DND-41 (cell line): ENCODE data around the gene SYNE1.

Source experiments
- EZH2 ChIP-seq: IDR thresholded peaks from 3 replicates; pipeline ENCODE4 v1.6.1; 2012; ENCODE audit warnings: borderline replicate concordance, low read depth, mild to moderate bottlenecking, moderate library complexity, low read length, inconsistent platforms; ENCODE audit not compliant: severe bottlenecking
- TF ChIP-seq, protein P1 (sequence below): IDR thresholded peaks from 2 replicates; pipeline ENCODE4 v1.5.1; 2012; ENCODE audit warnings: borderline replicate concordance, low read length, moderate library complexity, mild to moderate bottlenecking; ENCODE audit not compliant: poor library complexity, severe bottlenecking; ENCODE audit errors: extremely low read depth

GRCh38 chr6:152147269-152147668, 489.9 kb downstream of the SYNE1 start:
- TF ChIP-seq, protein P1, sequence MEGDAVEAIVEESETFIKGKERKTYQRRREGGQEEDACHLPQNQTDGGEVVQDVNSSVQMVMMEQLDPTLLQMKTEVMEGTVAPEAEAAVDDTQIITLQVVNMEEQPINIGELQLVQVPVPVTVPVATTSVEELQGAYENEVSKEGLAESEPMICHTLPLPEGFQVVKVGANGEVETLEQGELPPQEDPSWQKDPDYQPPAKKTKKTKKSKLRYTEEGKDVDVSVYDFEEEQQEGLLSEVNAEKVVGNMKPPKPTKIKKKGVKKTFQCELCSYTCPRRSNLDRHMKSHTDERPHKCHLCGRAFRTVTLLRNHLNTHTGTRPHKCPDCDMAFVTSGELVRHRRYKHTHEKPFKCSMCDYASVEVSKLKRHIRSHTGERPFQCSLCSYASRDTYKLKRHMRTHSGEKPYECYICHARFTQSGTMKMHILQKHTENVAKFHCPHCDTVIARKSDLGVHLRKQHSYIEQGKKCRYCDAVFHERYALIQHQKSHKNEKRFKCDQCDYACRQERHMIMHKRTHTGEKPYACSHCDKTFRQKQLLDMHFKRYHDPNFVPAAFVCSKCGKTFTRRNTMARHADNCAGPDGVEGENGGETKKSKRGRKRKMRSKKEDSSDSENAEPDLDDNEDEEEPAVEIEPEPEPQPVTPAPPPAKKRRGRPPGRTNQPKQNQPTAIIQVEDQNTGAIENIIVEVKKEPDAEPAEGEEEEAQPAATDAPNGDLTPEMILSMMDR: no peak
- no peak for TF ChIP-seq EZH2
